ENCODE results near the gene TAF11L3. TPM values are rescaled to one million over a fixed set of nuclear protein-coding genes. Genes with fewer than 3 reads are reported as not detected.
"Not testable (repeated sequence)": the region's sequence is repeated elsewhere in the genome, so short reads cannot be mapped to it uniquely, and the experiment has no call there.

Gene TAF11L3
- total RNA-seq = not detected

DNA sequence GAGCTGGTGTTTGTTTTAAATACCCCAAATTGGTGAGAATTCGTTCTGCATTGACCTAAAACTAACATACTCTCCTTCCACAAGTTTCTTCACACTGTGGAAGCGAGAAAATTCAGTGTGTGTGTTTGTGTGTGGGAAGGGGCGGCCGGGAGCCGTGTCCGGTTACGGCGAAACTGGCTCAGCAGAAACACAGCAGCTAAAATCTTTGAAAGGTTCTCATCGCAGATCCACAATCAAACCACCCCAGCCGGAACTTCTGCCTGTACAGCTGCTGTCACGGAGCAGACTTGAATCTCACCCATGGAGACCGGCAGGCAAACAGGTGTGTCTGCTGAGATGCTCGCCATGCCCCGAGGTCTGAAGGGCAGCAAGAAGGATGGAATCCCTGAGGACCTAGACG lies at the start of gene TAF11L3:
Gene TAF11L3, plus strand, starts transcription at position 301 of the 400 bp plus-strand sequence.
- H3K27me3 ChIP-seq; H3K36me3 ChIP-seq; H3K4me1 ChIP-seq; H3K4me3 ChIP-seq (replicated peaks in 1 of 3); DNase-seq; H3K27ac ChIP-seq; H3K9me3 ChIP-seq; intact Hi-C loops (cut with DNase I): not testable (repeated sequence)
- no CpG with 5 or more reads among the region's 15 CpGs for WGBS, 2 donors

- H3K36me3 ChIP-seq = no peaks in the 10 kb centered on the region
- no peak overlapping the region for H3K27ac ChIP-seq
- intact Hi-C loops (cut with DNase I) = no loop called here
- no peak overlapping the region for H3K4me3 ChIP-seq (replicated peaks in 1 of 3)
- H3K27me3 ChIP-seq = no peaks in the 10 kb centered on the region
- H3K4me1 ChIP-seq = no peaks in the 10 kb centered on the region
- H3K9me3 ChIP-seq = no peaks in the 10 kb centered on the region
- TF ChIP-seq POLR2A (IDR thresholded peaks at IDR 0.05) = no peak
- no peak for TF ChIP-seq CTCF (IDR thresholded peaks at IDR 0.05)
- DNase-seq = no peak
These were observed 48.1 kb upstream of the TAF11L3 start for GRCh38 chr5:17470064-17470463.

- H3K36me3 ChIP-seq; H3K4me1 ChIP-seq; H3K27me3 ChIP-seq; DNase-seq; H3K4me3 ChIP-seq (replicated peaks in 1 of 3); intact Hi-C loops (cut with DNase I); H3K27ac ChIP-seq; H3K9me3 ChIP-seq: not testable (repeated sequence)
These were observed 43.1 kb upstream of the TAF11L3 start for GRCh38 chr5:17475064-17475463.

GRCh38 chr5:17477043-17477442 lies 41.1 kb upstream of the TAF11L3 start:
- H3K4me1 ChIP-seq = no peaks in the 10 kb centered on the region
- intact Hi-C loops (cut with DNase I) = no loop called here
- H3K27me3 ChIP-seq = no peaks in the 10 kb centered on the region
- H3K27ac ChIP-seq = no peak overlapping the region
- 58 to 67% methylated on average over 3 of the region's 3 CpGs for WGBS, 2 donors
- TF ChIP-seq POLR2A (IDR thresholded peaks at IDR 0.05) = no peak
- H3K36me3 ChIP-seq = no peaks in the 10 kb centered on the region
- no peaks in the 10 kb centered on the region for H3K9me3 ChIP-seq
- no peak for DNase-seq
- H3K4me3 ChIP-seq (replicated peaks in 1 of 3) = no peak overlapping the region

- DNase-seq = no peak
- no peak for TF ChIP-seq POLR2A (IDR thresholded peaks at IDR 0.05)
- H3K4me1 ChIP-seq = no peaks in the 10 kb centered on the region
- no peaks in the 10 kb centered on the region for H3K36me3 ChIP-seq
- H3K9me3 ChIP-seq = no peaks in the 10 kb centered on the region
- H3K27ac ChIP-seq = no peak overlapping the region
- WGBS, 2 donors = 28 to 34% methylated on average over 7 of the region's 7 CpGs
- no peaks in the 10 kb centered on the region for H3K27me3 ChIP-seq
- no peak overlapping the region for H3K4me3 ChIP-seq (replicated peaks in 1 of 3)
- intact Hi-C loops (cut with DNase I) = no loop called here
These were observed 40.4 kb upstream of the TAF11L3 start for GRCh38 chr5:17477573-17478265.

DNA sequence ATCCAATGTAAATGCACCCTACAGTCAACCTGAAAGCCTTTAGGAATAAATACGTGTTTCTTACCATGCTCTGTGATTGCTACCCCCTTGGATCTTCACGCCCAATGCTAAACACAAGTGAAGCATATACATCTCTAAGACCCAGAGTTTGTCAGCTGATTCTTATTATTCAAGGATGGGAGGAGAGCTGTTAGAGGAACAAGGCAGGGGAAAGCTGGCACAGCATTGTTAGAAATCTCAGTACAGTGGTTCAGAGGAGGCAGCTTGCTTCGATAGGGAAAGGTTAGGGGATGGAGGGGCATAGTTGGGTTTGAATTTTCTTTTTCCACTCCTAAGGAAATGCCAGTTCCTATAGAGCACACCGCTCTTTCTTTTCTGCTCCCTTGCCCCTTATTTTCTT lies 36.8 kb upstream of the TAF11L3 start:
- Histone ChIP-seq H3K27ac (no peak overlapping the region), H3K36me3 (no peaks in the 10 kb centered on the region), H3K9me3 (no peaks in the 10 kb centered on the region), H3K27me3 (no peaks in the 10 kb centered on the region), H3K4me3 (replicated peaks in 1 of 3) (no peak overlapping the region), H3K4me1 (no peaks in the 10 kb centered on the region)
- TF ChIP-seq POLR2A (IDR thresholded peaks at IDR 0.05) = no peak
- no peak for TF ChIP-seq CTCF (IDR thresholded peaks at IDR 0.05)
- 79 to 81% methylated on average over 4 of the region's 4 CpGs for whole genome bisulfite sequencing, 2 donors
- intact Hi-C loops (cut with DNase I) = no loop called here
- no peak for DNase-seq

- H3K36me3 ChIP-seq = no peaks in the 10 kb centered on the region
- intact Hi-C loops (cut with DNase I) = no loop called here
- no peak overlapping the region for H3K27ac ChIP-seq
- H3K4me3 ChIP-seq (replicated peaks in 1 of 3) = no peak overlapping the region
- no peaks in the 10 kb centered on the region for H3K27me3 ChIP-seq
- H3K9me3 ChIP-seq = no peaks in the 10 kb centered on the region
- TF ChIP-seq POLR2A (IDR thresholded peaks at IDR 0.05) (no peak), CTCF (IDR thresholded peaks at IDR 0.05) (no peak)
- no peaks in the 10 kb centered on the region for H3K4me1 ChIP-seq
- no peak for DNase-seq
- 79 to 89% methylated on average over 2 of the region's 2 CpGs for WGBS, 2 donors
These were observed 35.4 kb upstream of the TAF11L3 start for GRCh38 chr5:17482790-17483189.

DNA sequence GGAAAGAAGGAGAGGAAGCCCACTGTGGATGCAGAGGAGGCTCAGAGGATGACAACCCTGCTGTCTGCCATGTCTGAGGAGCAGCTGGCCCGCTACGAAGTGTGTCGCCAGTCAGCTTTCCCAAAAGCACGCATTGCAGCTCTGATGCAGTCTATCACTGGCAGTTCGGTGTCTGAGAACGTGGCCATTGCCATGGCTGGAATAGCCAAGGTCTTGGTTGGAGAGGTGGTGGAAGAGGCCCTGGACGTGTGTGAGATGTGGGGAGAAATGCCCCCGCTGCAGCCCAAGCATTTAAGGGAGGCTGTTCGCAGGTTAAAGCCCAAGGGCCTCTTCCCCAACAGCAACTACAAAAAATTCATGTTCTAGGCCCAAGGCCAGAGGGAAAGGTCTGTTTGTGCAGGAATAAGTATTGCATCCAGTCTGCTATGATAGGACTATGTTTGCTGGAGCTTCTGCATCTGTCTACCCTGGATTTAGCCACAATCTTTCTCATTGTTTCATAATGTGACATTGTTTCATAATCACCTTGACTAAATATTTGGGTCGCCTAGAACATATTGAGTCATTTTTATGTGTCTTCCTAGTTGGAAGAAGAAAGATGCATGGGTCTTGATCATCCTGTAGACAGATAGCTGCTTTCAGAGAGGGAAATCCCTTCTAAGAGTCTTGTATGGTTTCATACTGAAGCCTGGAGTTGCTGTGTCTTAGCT lies 31.5 kb upstream of the TAF11L3 start:
- H3K9me3 ChIP-seq; H3K4me3 ChIP-seq (replicated peaks in 1 of 3); H3K27me3 ChIP-seq; H3K4me1 ChIP-seq; H3K36me3 ChIP-seq; intact Hi-C loops (cut with DNase I); DNase-seq; H3K27ac ChIP-seq: not testable (repeated sequence)
- 93 to 94% methylated on average over 10 of the region's 10 CpGs for WGBS, 2 donors

All from thyroid gland (tissue), 4 donors.